SH-SY5Y (cell line): ENCODE data around the gene KRTAP9-1.

Source experiments
- GATA2 ChIP-seq: IDR thresholded peaks from 2 replicates; pipeline ENCODE4 v1.6.1; 2011; ENCODE audit warnings: mild to moderate bottlenecking, low read depth, low read length
- GATA3 ChIP-seq: IDR thresholded peaks from 2 replicates; pipeline ENCODE4 v1.6.1; 2011; ENCODE audit warnings: low read depth, mild to moderate bottlenecking, low read length, moderate library complexity

- TF ChIP-seq GATA2: no peak
- TF ChIP-seq GATA3: no peak
Observed at GRCh38 chr17:41149652-41149985, 40.1 kb upstream of the KRTAP9-1 start, which contains the start of gene KRTAP4-5.
